HEK293 (cell line): Measurements from ENCODE around the gene PTPRK.

Experiments used
- CTCF ChIA-PET: fragments of 350-600 bp; formaldehyde crosslinking; extraction: SDS; loops from one replicate; lab custom pipeline; 2021; ENCODE audit warnings: antibody characterized with exemption; lab: Yijun Ruan, JAX
- POLR2A ChIA-PET: fragments of 300-600 bp; formaldehyde crosslinking; extraction: SDS; loops from one replicate; lab custom pipeline; 2020; ENCODE audit warnings: antibody characterized with exemption, inconsistent platforms; lab: Yijun Ruan, JAX
- H3K27ac ChIP-seq: fragments of 200-500 bp; sonication (Bioruptor generic); 2 replicates; pipeline ENCODE4 v1.5.1; 2014; ENCODE audit warnings: low read depth, low read length, control low read depth, inconsistent platforms; ENCODE audit errors: extremely low read depth
- H3K36me3 ChIP-seq, 2 experiments: fragments of 200-500 bp in 1 of 2; sonication (Bioruptor generic) in 1 of 2; 1 replicate in 1 of 2; 2 replicates in 1 of 2; pipeline ENCODE4 v1.5.1; 2014 to 2017; ENCODE audit warnings: inconsistent platforms in 2 of 2, low read length in 2 of 2; ENCODE audit not compliant: control insufficient read depth in 2 of 2, insufficient read depth in 1 of 2
- H3K4me1 ChIP-seq: fragments of 200-500 bp; sonication (Bioruptor generic); 2 replicates; pipeline ENCODE4 v1.5.1; 2014; ENCODE audit warnings: mild to moderate bottlenecking, low read length, inconsistent platforms; ENCODE audit not compliant: control insufficient read depth, insufficient read depth
- H3K4me3 ChIP-seq: 2 replicates; pipeline ENCODE4 v1.5.1; 2011; ENCODE audit warnings: low read depth, mild to moderate bottlenecking, control low read depth, low read length, moderate library complexity
- H3K9me3 ChIP-seq: fragments of 200-500 bp; sonication (Bioruptor generic); 2 replicates; pipeline ENCODE4 v1.5.1; 2014; ENCODE audit warnings: low read depth, low read length, inconsistent platforms; ENCODE audit not compliant: control insufficient read depth, insufficient read depth
- KLF1 ChIP-seq: fragments of 450-650 bp; formaldehyde crosslinking; IDR thresholded peaks from 2 replicates; pipeline ENCODE4 v1.5.1; 2016; ENCODE audit warnings: missing biosample characterization, missing genetic modification characterization
- KLF10 ChIP-seq: fragments of 450-650 bp; IDR thresholded peaks from 2 replicates; pipeline ENCODE4 v1.5.1; 2018; ENCODE audit warnings: missing biosample characterization, mild to moderate bottlenecking, missing genetic modification characterization
- KLF7 ChIP-seq: fragments of 450-650 bp; formaldehyde crosslinking; IDR thresholded peaks from 2 replicates; pipeline ENCODE4 v1.5.1; 2016; ENCODE audit warnings: missing biosample characterization, missing genetic modification characterization, borderline replicate concordance
- PATZ1 ChIP-seq: fragments of 450-650 bp; formaldehyde crosslinking; IDR thresholded peaks from 2 replicates; pipeline ENCODE4 v1.5.1; 2016; ENCODE audit warnings: missing biosample characterization, missing genetic modification characterization
- REST ChIP-seq: fragments of 450-650 bp; formaldehyde crosslinking; IDR thresholded peaks from 2 replicates; pipeline ENCODE4 v1.5.1; 2016; ENCODE audit warnings: missing biosample characterization, missing genetic modification characterization
- SP3 ChIP-seq: fragments of 450-650 bp; formaldehyde crosslinking; IDR thresholded peaks from 2 replicates; pipeline ENCODE4 v1.5.1; 2016; ENCODE audit warnings: missing biosample characterization, missing genetic modification characterization
- TCF7L2 ChIP-seq: IDR thresholded peaks from 2 replicates; pipeline ENCODE4 v1.6.1; 2011; ENCODE audit warnings: low read depth, mild to moderate bottlenecking, inconsistent platforms, low read length, moderate library complexity, borderline replicate concordance
- ZNF10 ChIP-seq: fragments of 450-650 bp; formaldehyde crosslinking; IDR thresholded peaks from 2 replicates; pipeline ENCODE4 v1.5.1; 2017; ENCODE audit warnings: missing biosample characterization, missing genetic modification characterization
- ZNF366 ChIP-seq: fragments of 450-650 bp; formaldehyde crosslinking; conservative IDR thresholded peaks from 2 replicates; pipeline ENCODE4 v1.5.1; 2016; ENCODE audit warnings: missing biosample characterization, missing genetic modification characterization
- ZNF404 ChIP-seq: fragments of 450-650 bp; formaldehyde crosslinking; IDR thresholded peaks from 2 replicates; pipeline ENCODE4 v1.5.1; 2017; ENCODE audit warnings: missing biosample characterization, missing genetic modification characterization
- ZNF433 ChIP-seq: fragments of 450-650 bp; formaldehyde crosslinking; IDR thresholded peaks from 2 replicates; pipeline ENCODE4 v1.5.1; 2016; ENCODE audit warnings: missing biosample characterization, missing genetic modification characterization, low read depth
- ZNF510 ChIP-seq: fragments of 450-650 bp; formaldehyde crosslinking; IDR thresholded peaks from 2 replicates; pipeline ENCODE4 v1.5.1; 2018; ENCODE audit warnings: mild to moderate bottlenecking, missing genetic modification characterization, missing biosample characterization; ENCODE audit not compliant: insufficient replicate concordance
- ZNF518A ChIP-seq: fragments of 450-650 bp; formaldehyde crosslinking; conservative IDR thresholded peaks from 2 replicates; pipeline ENCODE4 v1.5.1; 2016; ENCODE audit warnings: low read depth, missing biosample characterization, missing genetic modification characterization
- ZNF544 ChIP-seq: fragments of 450-650 bp; formaldehyde crosslinking; IDR thresholded peaks from 2 replicates; pipeline ENCODE4 v1.5.0; 2017; ENCODE audit warnings: missing biosample characterization, missing genetic modification characterization
- ZNF580 ChIP-seq: fragments of 450-650 bp; formaldehyde crosslinking; IDR thresholded peaks from 2 replicates; pipeline ENCODE4 v1.5.1; 2016; ENCODE audit warnings: missing biosample characterization, missing genetic modification characterization
- ZNF654 ChIP-seq: fragments of 450-650 bp; formaldehyde crosslinking; IDR thresholded peaks from 2 replicates; pipeline ENCODE4 v1.5.1; 2016; ENCODE audit warnings: low read depth, missing biosample characterization, missing genetic modification characterization
- ZNF843 ChIP-seq: fragments of 450-650 bp; formaldehyde crosslinking; IDR thresholded peaks from 2 replicates; pipeline ENCODE4 v1.5.1; 2016; ENCODE audit warnings: missing biosample characterization, missing genetic modification characterization

Gene PTPRK

GRCh38 chr6:128414943-128415342 lies 105.5 kb downstream of the PTPRK start:
- ChIA-PET CTCF (interaction anchor here (0.7 kb wide), 1 partner anchor 840 kb away, joined by 3 read pairs; no protein-coding TSS in a partner anchor), POLR2A (interaction anchor here (1.0 kb wide), 1 partner anchor 11 kb away, joined by 3 read pairs; no protein-coding TSS in a partner anchor)
- no peak for TF ChIP-seq KLF10 (tag by site-specific recombination)
- TF ChIP-seq ZNF433 (tag by site-specific recombination) = no peak
- TF ChIP-seq ZNF510 (tag by site-specific recombination) = no peak
- TF ChIP-seq ZNF544 (tag by site-specific recombination) = no peak
- H3K36me3 ChIP-seq = no peaks in the 10 kb centered on the region
- H3K27ac ChIP-seq = no peak overlapping the region
- peaks cover 2% of the 10 kb centered on the region; the same call in 1 of the 2 replicates for H3K9me3 ChIP-seq
- H3K4me3 ChIP-seq = no peak overlapping the region
- H3K4me1 ChIP-seq = no peaks in the 10 kb centered on the region

GRCh38 chr6:128413291-128413690 lies 107.1 kb downstream of the PTPRK start:
- H3K4me1 ChIP-seq = peaks cover 7% of the 10 kb centered on the region
- H3K9me3 ChIP-seq = peaks cover under 1% of the 10 kb centered on the region; the same call in 1 of the 2 replicates
- H3K27ac ChIP-seq = no peak overlapping the region
- H3K4me3 ChIP-seq = no peak overlapping the region
- H3K36me3 ChIP-seq = no peaks in the 10 kb centered on the region
- TF ChIP-seq SP3 (tag by site-specific recombination) = no peak
- no peak for TF ChIP-seq TCF7L2
- no peak for TF ChIP-seq ZNF518A (tag by site-specific recombination)
- no peak for TF ChIP-seq ZNF843 (tag by site-specific recombination)
- no peak for TF ChIP-seq ZNF10 (tag by site-specific recombination)
- no peak for TF ChIP-seq KLF1 (tag by site-specific recombination)
- TF ChIP-seq ZNF366 (tag by site-specific recombination) = no peak
- TF ChIP-seq PATZ1 = no peak
- no peak for TF ChIP-seq ZNF654 (tag by site-specific recombination)
- TF ChIP-seq, all 188 proteins: peak for 0
- POLR2A ChIA-PET = no interaction called here
- CTCF ChIA-PET = no interaction called here

GRCh38 chr6:128412680-128413079 lies 107.7 kb downstream of the PTPRK start:
- CTCF ChIA-PET = no interaction called here
- Histone ChIP-seq H3K36me3 (no peaks in the 10 kb centered on the region), H3K27ac (no peak overlapping the region), H3K4me3 (no peak overlapping the region), H3K4me1 (peaks cover 7% of the 10 kb centered on the region), H3K9me3 (no peaks in the 10 kb centered on the region)
- POLR2A ChIA-PET = no interaction called here
- no peak for TF ChIP-seq KLF7 (tag by site-specific recombination)
- TF ChIP-seq ZNF404 (tag by site-specific recombination) = no peak
- no peak for TF ChIP-seq ZNF580 (tag by site-specific recombination)
- TF ChIP-seq REST (tag by site-specific recombination) = no peak
